CD14-positive monocyte (primary cell): Measurements from ENCODE around the gene ZNF608. TPM values are rescaled to one million over a fixed set of nuclear protein-coding genes. Genes with fewer than 3 reads are reported as not detected.

ENCODE experiments used
- DNase-seq, 3 donors: peaks; one replicate each; pipeline ENCODE4 v3.0.0-alpha.2; 2011 to 2022
- H2AFZ ChIP-seq: 2 replicates; pipeline ENCODE4 v1.6.0; 2012; ENCODE audit warnings: mild to moderate bottlenecking, low read depth, low read length, inconsistent platforms; ENCODE audit not compliant: insufficient read depth, poor library complexity, severe bottlenecking
- H3K27ac ChIP-seq, 2 donors: 1 replicate in 1 of 2; 2 replicates in 1 of 2; pipeline ENCODE4 v1.5.1; 2012 to 2013; ENCODE audit warnings: low read length in 2 of 2, control low read depth in 1 of 2, inconsistent platforms in 1 of 2, low read depth in 1 of 2, mild to moderate bottlenecking in 1 of 2
- H3K27me3 ChIP-seq, 2 donors: one replicate each; pipeline versions ENCODE4 v1.6.0 to v1.6.1; 2011 to 2013; ENCODE audit warnings: low read length in 2 of 2; ENCODE audit not compliant: control insufficient read depth in 2 of 2, insufficient read depth in 2 of 2
- H3K36me3 ChIP-seq, 2 donors: replicated peaks in 1 of 2; 1 replicate in 1 of 2; 2 replicates in 1 of 2; pipeline versions ENCODE4 v1.5.1 to v1.6.1; 2012 to 2013; ENCODE audit warnings: low read length in 2 of 2, control low read depth in 1 of 2, inconsistent platforms in 1 of 2, mild to moderate bottlenecking in 1 of 2; ENCODE audit not compliant: insufficient read depth in 2 of 2, control insufficient read depth in 1 of 2
- H3K4me1 ChIP-seq, 2 donors: 1 replicate in 1 of 2; 2 replicates in 1 of 2; pipeline versions ENCODE4 v1.5.1 to v1.6.1; 2012 to 2013; ENCODE audit warnings: low read length in 2 of 2, control low read depth in 1 of 2, inconsistent platforms in 1 of 2, mild to moderate bottlenecking in 1 of 2, moderate library complexity in 1 of 2; ENCODE audit not compliant: insufficient read depth in 2 of 2, control insufficient read depth in 1 of 2
- H3K4me2 ChIP-seq: replicated peaks from 2 replicates; pipeline ENCODE3; 2012; ENCODE audit warnings: low read length, moderate library complexity, mild to moderate bottlenecking; ENCODE audit not compliant: poor library complexity, severe bottlenecking; ENCODE audit errors: extremely low read depth
- H3K4me3 ChIP-seq, 3 experiments: fragments of 200-600 bp in 1 of 3; sonication (generic) in 1 of 3; replicated peaks in 1 of 3; 1 replicate in 2 of 3; 2 replicates in 1 of 3; pipeline ENCODE4 v1.5.1; 2011 to 2013; ENCODE audit warnings: low read length in 3 of 3, mild to moderate bottlenecking in 3 of 3, control low read depth in 2 of 3, low read depth in 2 of 3, inconsistent platforms in 1 of 3, moderate library complexity in 1 of 3
- H3K79me2 ChIP-seq: 2 replicates; pipeline ENCODE4 v1.6.0; 2012; ENCODE audit warnings: mild to moderate bottlenecking, control low read depth, inconsistent platforms, low read length, moderate library complexity; ENCODE audit not compliant: insufficient read depth
- H3K9ac ChIP-seq: 2 replicates; pipeline ENCODE4 v1.6.0; 2017; ENCODE audit warnings: low read length, mild to moderate bottlenecking; ENCODE audit not compliant: insufficient read depth, poor library complexity, severe bottlenecking
- H3K9me3 ChIP-seq, 2 donors: replicated peaks in 1 of 2; 1 replicate in 1 of 2; 2 replicates in 1 of 2; pipeline versions ENCODE4 v1.5.1 to v1.6.1; 2012 to 2013; ENCODE audit warnings: low read length in 2 of 2, control low read depth in 1 of 2; ENCODE audit not compliant: control insufficient read depth in 1 of 2, insufficient read depth in 1 of 2
- H4K20me1 ChIP-seq: 2 replicates; pipeline ENCODE4 v1.6.0; 2012; ENCODE audit warnings: mild to moderate bottlenecking, low read length, control low read depth, moderate library complexity; ENCODE audit not compliant: insufficient read depth
- H3K27ac Mint-ChIP-seq, 7 donors: one replicate each; pipeline ENCODE4 v1.8.0; 2020; ENCODE audit warnings: mild to moderate bottlenecking in 7 of 7, mixed read lengths in 7 of 7, moderate library complexity in 6 of 7, inconsistent platforms in 2 of 7
- H3K27me3 Mint-ChIP-seq, 3 donors: one replicate each; pipeline ENCODE4 v1.8.0; 2021 to 2022; ENCODE audit warnings: low read depth in 3 of 3, mild to moderate bottlenecking in 3 of 3, mixed read lengths in 3 of 3, moderate library complexity in 3 of 3, inconsistent platforms in 1 of 3
- H3K36me3 Mint-ChIP-seq, 2 donors: one replicate each; pipeline ENCODE4 v1.8.0; 2020; ENCODE audit warnings: mixed read lengths in 2 of 2, inconsistent platforms in 1 of 2, mild to moderate bottlenecking in 1 of 2
- H3K4me1 Mint-ChIP-seq: one replicate; pipeline ENCODE4 v1.8.0; 2020; ENCODE audit warnings: mild to moderate bottlenecking, mixed read lengths
- H3K4me3 Mint-ChIP-seq, 2 donors: one replicate each; pipeline ENCODE4 v1.8.0; 2020; ENCODE audit warnings: mild to moderate bottlenecking in 2 of 2, mixed read lengths in 2 of 2, moderate library complexity in 1 of 2
- H3K9me3 Mint-ChIP-seq, 7 donors: one replicate each; pipeline ENCODE4 v1.8.0; 2020 to 2022; ENCODE audit warnings: mixed read lengths in 7 of 7, mild to moderate bottlenecking in 6 of 7, moderate library complexity in 6 of 7, inconsistent platforms in 2 of 7
- CTCF ChIP-seq: fragments of 200-600 bp; IDR thresholded peaks from one replicate; pipeline ENCODE4 v1.8.0; 2022; ENCODE audit warnings: antibody characterized with exemption, mild to moderate bottlenecking
- WGBS: methylation state at CpG from one replicate; pipeline ENCODE4 v1.1.5; 2013; ENCODE audit warnings: missing lambda C conversion rate; ENCODE audit not compliant: insufficient coverage; 5-methylcytosine and 5-hydroxymethylcytosine counted together
- intact Hi-C, 2 donors: fragments of 100-400 bp; cut with micrococcal nuclease; formaldehyde crosslinking; loops; one replicate each; pipeline versions ENCODE4 v1.15.0 to v1.15.1; 2023
- polyA plus RNA-seq, 3 donors: library from polyadenylated mRNA; depleted of rRNA in 1 of 3; unstranded in 2 of 3; stranded (reverse) in 1 of 3; fragments of 300-500 nt in 2 of 3; fragments of >200 nt in 1 of 3; fragmentation: Illumina TruSeq in 2 of 3; gene quantifications; 1 replicate in 2 of 3; 2 replicates in 1 of 3; pipeline ENCODE4 v1.2.3, GENCODE V29; 2012 to 2021

Gene ZNF608
- polyA plus RNA-seq, 3 donors, result 0.05 TPM; not detected in 2

GRCh38 chr5:124739634-124740025 is 6.8 kb downstream of the ZNF608 start:
- Mint-ChIP-seq H3K4me1 (peaks cover 9% of the 10 kb centered on the region), H3K27me3 (peaks cover 5 to 13% (median 9%) of the 10 kb centered on the region in 3 donors), H3K36me3 (peaks cover 0 to 1% of the 10 kb centered on the region in 2 donors), H3K27ac (no peak overlapping the region), H3K4me3 (no peak overlapping the region), H3K9me3 (no peaks in the 10 kb centered on the region)
- no peak overlapping the region for H3K4me2 ChIP-seq
- H4K20me1 ChIP-seq, result no peaks in the 10 kb centered on the region
- H3K79me2 ChIP-seq, result no peaks in the 10 kb centered on the region
- intact Hi-C loops, result loop anchor here in 1 of 2 donors (10.0 kb wide), 1 partner anchor 95 kb away; no protein-coding TSS in a partner anchor
- DNase-seq, result no peak
- no peaks in the 10 kb centered on the region for H3K36me3 ChIP-seq
- TF ChIP-seq CTCF, result no peak
- WGBS, result 100% methylated on average over 3 of the region's 9 CpGs
- no peaks in the 10 kb centered on the region for H3K9me3 ChIP-seq
- H2AFZ ChIP-seq, result no peak overlapping the region
- no peak overlapping the region for H3K27ac ChIP-seq
- H3K27me3 ChIP-seq, result peaks cover 7 to 13% of the 10 kb centered on the region in 2 donors
- no peak overlapping the region for H3K9ac ChIP-seq
- H3K4me1 ChIP-seq, result peaks cover 14 to 24% of the 10 kb centered on the region in 2 donors
- no peak overlapping the region for H3K4me3 ChIP-seq

GRCh38 chr5:124738681-124739633 is 7.5 kb downstream of the ZNF608 start:
- no peak for TF ChIP-seq CTCF
- no peak overlapping the region for H2AFZ ChIP-seq
- H3K9ac ChIP-seq, result no peak overlapping the region
- intact Hi-C loops, result no loop called here
- peaks cover 9% of the 10 kb centered on the region for H3K4me1 Mint-ChIP-seq
- DNase-seq, result no peak
- H3K27ac ChIP-seq, result no peak overlapping the region
- H3K27me3 ChIP-seq, result peaks cover under 1 to 13% of the 10 kb centered on the region in 2 donors
- no peaks in the 10 kb centered on the region for H3K36me3 ChIP-seq
- H3K27ac Mint-ChIP-seq, result no peak overlapping the region
- H3K9me3 ChIP-seq, result no peaks in the 10 kb centered on the region
- no peaks in the 10 kb centered on the region for H3K9me3 Mint-ChIP-seq
- H4K20me1 ChIP-seq, result no peaks in the 10 kb centered on the region
- H3K4me3 Mint-ChIP-seq, result no peak overlapping the region
- H3K4me3 ChIP-seq, result no peak overlapping the region
- H3K4me2 ChIP-seq, result no peak overlapping the region
- H3K36me3 Mint-ChIP-seq, result no peaks in the 10 kb centered on the region
- 100% methylated on average over 1 of the region's 9 CpGs for WGBS
- H3K27me3 Mint-ChIP-seq, result peaks cover 5 to 13% (median 9%) of the 10 kb centered on the region in 3 donors
- H3K79me2 ChIP-seq, result no peaks in the 10 kb centered on the region
- H3K4me1 ChIP-seq, result peaks cover 9 to 17% of the 10 kb centered on the region in 2 donors
